Fibroblast of villous mesenchyme (primary cell): ENCODE measurements around the gene MYO7B. TPM values are rescaled to one million over a fixed set of nuclear protein-coding genes. Genes with fewer than 3 reads are reported as not detected.
"Not testable (repeated sequence)": the region's sequence is repeated elsewhere in the genome, so short reads cannot be mapped to it uniquely, and the experiment has no call there.

Source experiments
- DNase-seq: peaks from one replicate; pipeline ENCODE4 v3.0.0-alpha.2; 2010; ENCODE audit warnings: low read depth
- H3K4me3 ChIP-seq: 2 replicates; pipeline ENCODE4 v1.5.1; 2011; ENCODE audit warnings: low read depth, mild to moderate bottlenecking, low read length
- total RNA-seq: library from RNA; depleted of rRNA; stranded (reverse); fragments of >200 nt; gene quantifications from 2 replicates; pipeline ENCODE4 v1.2.3, GENCODE V29; 2012
- TF ChIP-seq, protein P1 (sequence below): IDR thresholded peaks from 2 replicates; pipeline ENCODE4 v1.5.1; 2012; ENCODE audit warnings: low read depth, mild to moderate bottlenecking, low read length; ENCODE audit not compliant: insufficient read depth

The MYO7B gene
- total RNA-seq, 1 donor: 0.86 TPM

DNA sequence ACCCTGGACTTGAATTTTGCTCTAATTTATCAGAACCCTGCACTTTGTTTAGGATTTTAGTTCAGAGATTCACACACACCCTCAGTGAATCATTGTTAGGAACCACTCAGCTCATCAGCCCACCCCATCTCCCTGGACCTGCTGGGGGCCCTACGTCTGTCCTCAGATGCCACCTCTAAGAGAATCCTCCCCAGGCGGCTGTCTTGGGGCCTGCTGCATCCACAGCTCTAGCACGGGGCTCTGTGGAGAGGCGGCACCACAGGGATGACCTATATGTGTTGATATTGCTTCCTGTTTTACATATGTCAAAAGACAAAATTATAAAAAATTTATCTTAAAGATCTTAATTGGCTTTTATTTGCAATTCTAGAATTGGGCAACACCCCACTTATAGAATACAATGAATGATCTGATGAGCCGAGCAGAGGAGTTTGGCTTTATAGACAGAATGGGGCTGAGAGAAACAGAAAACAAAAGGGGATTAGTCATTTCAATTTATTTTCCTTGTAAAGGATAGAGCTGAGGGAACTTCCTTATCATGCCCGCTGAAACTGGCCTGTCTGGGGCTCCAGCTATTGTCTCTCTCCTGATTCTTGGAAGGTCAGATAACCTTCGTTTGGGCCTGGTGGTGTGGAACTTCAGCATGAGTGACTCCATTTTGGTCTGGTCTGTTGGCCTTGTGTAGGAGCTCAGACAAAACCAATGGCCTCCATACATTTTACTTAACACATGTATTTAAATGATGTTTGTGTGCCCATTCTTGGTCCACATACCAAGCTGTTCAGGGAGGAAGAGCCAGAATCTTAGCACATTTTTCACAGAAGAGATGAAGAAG lies 1.4 kb downstream of the MYO7B start:
- DNase-seq: no peak
- H3K4me3 ChIP-seq: no peak overlapping the region
- TF ChIP-seq, protein P1, sequence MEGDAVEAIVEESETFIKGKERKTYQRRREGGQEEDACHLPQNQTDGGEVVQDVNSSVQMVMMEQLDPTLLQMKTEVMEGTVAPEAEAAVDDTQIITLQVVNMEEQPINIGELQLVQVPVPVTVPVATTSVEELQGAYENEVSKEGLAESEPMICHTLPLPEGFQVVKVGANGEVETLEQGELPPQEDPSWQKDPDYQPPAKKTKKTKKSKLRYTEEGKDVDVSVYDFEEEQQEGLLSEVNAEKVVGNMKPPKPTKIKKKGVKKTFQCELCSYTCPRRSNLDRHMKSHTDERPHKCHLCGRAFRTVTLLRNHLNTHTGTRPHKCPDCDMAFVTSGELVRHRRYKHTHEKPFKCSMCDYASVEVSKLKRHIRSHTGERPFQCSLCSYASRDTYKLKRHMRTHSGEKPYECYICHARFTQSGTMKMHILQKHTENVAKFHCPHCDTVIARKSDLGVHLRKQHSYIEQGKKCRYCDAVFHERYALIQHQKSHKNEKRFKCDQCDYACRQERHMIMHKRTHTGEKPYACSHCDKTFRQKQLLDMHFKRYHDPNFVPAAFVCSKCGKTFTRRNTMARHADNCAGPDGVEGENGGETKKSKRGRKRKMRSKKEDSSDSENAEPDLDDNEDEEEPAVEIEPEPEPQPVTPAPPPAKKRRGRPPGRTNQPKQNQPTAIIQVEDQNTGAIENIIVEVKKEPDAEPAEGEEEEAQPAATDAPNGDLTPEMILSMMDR: no peak

GRCh38 chr2:127537644-127538043 lies 2.2 kb downstream of the MYO7B start:
- H3K4me3 ChIP-seq: no peak overlapping the region
- no peak for DNase-seq
- TF ChIP-seq, protein P1: no peak

DNA sequence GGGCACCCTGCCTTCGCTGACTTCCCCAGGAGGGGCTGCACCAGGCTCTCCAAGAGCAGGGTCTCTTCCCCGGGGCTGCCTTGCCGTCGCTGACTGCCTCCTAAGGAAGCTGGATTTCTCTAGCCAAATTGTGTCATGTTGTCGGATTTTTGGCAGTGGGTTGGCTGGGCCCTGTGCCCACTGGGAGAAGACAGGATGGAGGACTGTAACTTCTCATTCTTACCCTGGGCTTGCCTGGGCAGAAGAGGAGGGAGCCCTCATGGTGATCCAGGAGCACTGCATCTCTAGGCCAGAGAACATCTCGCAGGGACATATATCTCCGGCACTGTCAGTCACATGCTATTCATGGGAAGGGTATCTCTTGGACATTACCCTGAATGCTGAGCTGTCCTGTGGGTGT lies 6.3 kb downstream of the MYO7B start:
- TF ChIP-seq, protein P1: no peak
- H3K4me3 ChIP-seq: no peak overlapping the region
- no peak for DNase-seq

- DNase-seq: no peak
- TF ChIP-seq, protein P1: no peak
- H3K4me3 ChIP-seq: no peak overlapping the region
These were observed 6.7 kb downstream of the MYO7B start for GRCh38 chr2:127542231-127542630.

- DNase-seq, H3K4me3 ChIP-seq: not testable (repeated sequence)
These were observed 7.6 kb downstream of the MYO7B start for GRCh38 chr2:127543013-127543501.

DNA sequence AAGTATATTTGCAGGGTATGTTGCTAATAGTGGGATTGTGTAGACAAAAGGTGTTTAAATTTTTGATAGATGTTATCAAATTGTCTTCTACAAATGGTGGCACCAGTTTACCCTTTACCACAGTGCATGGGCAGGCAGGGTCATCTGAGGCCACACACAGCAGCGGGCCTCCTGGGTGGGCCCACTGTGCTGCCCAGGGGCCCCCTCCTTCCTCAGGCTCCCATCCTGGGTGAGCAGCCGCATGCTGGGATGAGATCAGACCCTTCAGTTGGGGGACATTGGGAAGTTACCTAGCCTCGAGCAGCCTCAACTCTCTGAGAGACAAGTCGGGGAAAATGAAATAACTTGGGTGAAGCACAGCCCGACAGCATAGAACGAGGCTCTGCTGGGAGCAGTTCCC lies 9.7 kb downstream of the MYO7B start:
- no peak for DNase-seq
- TF ChIP-seq, protein P1: no peak
- H3K4me3 ChIP-seq: no peak overlapping the region

DNA sequence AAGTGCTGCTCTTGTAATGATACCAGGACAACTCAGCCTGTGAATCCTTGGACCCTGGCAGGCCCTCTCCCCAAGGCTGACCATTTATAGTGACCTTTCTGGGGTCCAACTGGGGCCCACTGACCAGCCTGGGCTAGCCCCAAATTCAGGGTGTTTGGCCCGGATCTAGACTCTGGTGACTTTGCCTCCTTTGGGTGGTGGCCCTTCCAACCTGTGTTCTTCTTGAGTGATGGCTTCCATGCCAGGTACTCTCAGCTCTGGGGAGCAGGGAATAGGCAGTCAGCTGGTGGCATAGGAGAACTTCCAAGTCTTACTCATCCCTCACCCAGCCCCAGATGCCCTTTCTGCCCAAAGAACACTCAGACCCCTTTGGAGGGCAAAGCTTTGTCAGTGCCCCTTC lies 10.3 kb downstream of the MYO7B start:
- H3K4me3 ChIP-seq: no peak overlapping the region
- no peak for DNase-seq
- TF ChIP-seq, protein P1: no peak
